GM12865 (cell line): ENCODE results near the gene OR10H4.
"Not testable (repeated sequence)": the region's sequence is repeated elsewhere in the genome, so short reads cannot be mapped to it uniquely, and the experiment has no call there.

ENCODE experiments used
- DNase-seq: peaks from one replicate; pipeline ENCODE4 v3.0.0; 2010; ENCODE audit warnings: low read depth
- H3K4me3 ChIP-seq: 2 replicates; pipeline ENCODE4 v1.5.1; 2011; ENCODE audit warnings: mild to moderate bottlenecking, low read depth, low read length, control low read depth
- TF ChIP-seq, protein P1 (sequence below): IDR thresholded peaks from 2 replicates; pipeline ENCODE4 v1.5.1; 2011; ENCODE audit warnings: low read length, control low read depth, low read depth, inconsistent platforms; ENCODE audit not compliant: insufficient read depth; ENCODE audit errors: missing control alignments

Gene OR10H4

DNA sequence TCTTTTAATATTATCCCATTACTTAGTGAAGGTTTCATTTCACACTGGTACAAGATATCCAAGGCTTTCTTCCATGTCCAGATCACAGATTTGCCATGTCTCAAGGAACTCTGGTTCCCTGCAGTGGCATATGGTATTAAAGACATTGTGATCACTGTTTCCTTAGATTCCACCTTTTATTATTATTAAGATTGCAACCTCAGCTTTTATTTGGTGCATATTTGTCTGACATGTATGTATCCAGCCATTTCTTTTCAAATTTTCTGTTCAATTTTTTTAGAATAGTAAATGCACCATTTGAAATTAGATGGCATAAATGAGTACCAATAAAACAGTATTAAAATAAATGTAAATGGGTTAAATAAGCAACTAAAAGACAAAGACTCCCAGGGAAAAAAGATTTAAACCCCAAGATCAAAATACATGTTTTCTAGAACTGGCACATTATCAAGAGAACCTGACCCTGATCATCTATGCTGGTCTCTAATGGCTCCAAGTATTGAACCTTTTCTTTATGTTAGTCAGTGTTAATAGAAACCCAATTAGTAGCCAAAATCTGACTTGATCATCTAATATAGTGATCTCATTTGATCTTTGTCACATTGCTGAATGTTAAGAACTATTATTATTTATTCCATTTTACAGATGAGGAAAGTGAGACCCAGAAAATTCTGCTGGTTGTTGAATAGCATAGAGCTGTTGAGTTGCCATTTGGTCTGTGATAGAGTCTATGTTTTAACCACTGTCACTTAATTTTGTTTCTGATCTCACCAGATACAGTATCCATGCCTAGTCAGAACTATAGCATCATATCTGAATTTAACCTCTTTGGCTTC is at the start of gene OR10H4:
OR10H4 (plus strand) TSS at position 786 of the 836 bp plus-strand sequence; CDS start at position 786, 0 bp downstream.
- no peak for DNase-seq
- H3K4me3 ChIP-seq = no peak within 1 kb of the TSS
- TF ChIP-seq, protein P1, sequence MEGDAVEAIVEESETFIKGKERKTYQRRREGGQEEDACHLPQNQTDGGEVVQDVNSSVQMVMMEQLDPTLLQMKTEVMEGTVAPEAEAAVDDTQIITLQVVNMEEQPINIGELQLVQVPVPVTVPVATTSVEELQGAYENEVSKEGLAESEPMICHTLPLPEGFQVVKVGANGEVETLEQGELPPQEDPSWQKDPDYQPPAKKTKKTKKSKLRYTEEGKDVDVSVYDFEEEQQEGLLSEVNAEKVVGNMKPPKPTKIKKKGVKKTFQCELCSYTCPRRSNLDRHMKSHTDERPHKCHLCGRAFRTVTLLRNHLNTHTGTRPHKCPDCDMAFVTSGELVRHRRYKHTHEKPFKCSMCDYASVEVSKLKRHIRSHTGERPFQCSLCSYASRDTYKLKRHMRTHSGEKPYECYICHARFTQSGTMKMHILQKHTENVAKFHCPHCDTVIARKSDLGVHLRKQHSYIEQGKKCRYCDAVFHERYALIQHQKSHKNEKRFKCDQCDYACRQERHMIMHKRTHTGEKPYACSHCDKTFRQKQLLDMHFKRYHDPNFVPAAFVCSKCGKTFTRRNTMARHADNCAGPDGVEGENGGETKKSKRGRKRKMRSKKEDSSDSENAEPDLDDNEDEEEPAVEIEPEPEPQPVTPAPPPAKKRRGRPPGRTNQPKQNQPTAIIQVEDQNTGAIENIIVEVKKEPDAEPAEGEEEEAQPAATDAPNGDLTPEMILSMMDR = no peak

DNA sequence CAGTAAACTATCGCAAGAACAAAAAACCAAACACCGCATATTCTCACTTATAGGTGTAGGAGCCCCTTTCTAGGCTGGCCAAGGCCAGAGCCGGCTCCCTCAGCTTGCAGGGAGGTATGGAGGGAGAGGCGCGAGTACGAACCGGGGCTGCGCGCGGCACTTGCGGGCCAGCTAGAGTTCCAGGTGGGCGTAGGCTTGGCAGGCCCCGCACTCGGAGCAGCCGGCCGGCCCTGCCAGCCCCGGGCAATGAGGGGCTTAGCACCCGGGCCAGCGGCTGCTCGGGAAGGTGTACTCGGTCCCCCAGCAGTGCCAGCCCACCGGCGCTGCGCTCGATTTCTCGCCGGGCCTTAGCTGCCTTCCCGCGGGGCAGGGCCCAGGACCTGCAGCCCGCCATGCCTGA is 49.2 kb upstream of the OR10H4 start:
- H3K4me3 ChIP-seq, DNase-seq: not testable (repeated sequence)

GRCh38 chr19:15900032-15900431 is 48.8 kb upstream of the OR10H4 start:
- not testable (repeated sequence) for DNase-seq, H3K4me3 ChIP-seq

DNA sequence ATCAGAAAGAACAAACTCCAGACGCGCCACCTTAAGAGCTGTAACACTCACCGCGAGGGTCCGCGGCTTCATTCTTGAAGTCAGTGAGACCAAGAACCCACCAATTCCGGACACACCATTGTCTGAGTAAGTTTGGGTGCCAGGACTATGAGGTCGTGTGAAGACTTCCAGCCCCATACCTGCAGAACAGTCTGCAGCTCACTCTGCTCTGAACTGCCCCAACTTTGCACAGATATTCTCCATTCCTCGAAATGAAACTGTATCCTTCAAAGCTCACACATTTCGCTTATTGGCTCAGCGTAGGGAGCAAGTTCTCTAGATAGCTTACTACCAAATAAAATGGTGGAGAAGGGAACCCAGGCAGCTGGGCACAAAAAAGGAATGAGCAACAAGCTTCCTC is 48.3 kb upstream of the OR10H4 start:
- TF ChIP-seq, protein P1 = no peak
- no peak for DNase-seq
- H3K4me3 ChIP-seq = no peak overlapping the region

GRCh38 chr19:15902254-15902653 is 46.6 kb upstream of the OR10H4 start:
- DNase-seq = no peak
- TF ChIP-seq, protein P1 = no peak
- no peak overlapping the region for H3K4me3 ChIP-seq

- not testable (repeated sequence) for H3K4me3 ChIP-seq, DNase-seq
Observed at GRCh38 chr19:15902898-15903297, 45.9 kb upstream of the OR10H4 start.

GRCh38 chr19:15905026-15905425 is 43.8 kb upstream of the OR10H4 start:
- no peak for DNase-seq

DNA sequence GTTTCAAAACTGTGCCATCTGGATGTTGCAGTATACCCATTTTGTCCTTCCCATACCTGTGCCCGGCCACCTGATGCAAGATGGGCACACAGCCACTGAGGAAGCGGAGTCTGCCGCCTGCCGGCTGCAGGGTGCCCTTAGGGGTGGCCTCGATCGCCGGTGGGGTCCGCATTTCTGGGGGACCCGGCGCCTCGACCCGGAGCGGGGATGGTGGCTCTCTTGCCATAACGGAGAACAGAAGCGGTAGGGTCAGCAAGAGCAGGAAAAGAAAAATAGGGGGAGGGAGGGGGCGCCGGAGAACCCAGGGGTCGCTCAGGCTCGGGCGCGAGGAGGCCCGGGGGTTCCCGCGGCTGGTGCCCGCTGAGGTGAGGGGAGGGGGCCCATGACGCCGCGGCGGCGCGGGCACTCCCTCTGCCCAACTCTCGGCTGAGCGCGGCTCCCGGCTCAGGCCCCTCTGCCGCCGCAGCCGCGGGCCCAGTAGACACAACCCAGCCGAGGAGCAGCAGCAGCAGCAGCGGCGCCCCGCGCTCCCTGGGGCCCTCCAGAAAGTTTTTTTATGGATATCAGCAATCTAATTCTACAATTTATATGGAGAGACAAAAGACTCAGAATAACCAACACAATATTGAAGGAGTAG is 37.1 kb upstream of the OR10H4 start:
- TF ChIP-seq, protein P1 = no peak
- H3K4me3 ChIP-seq = no peak overlapping the region
- no peak for DNase-seq

More at GRCh38 chr19:15905026-15905425, 43.8 kb upstream of the OR10H4 start:
- no peak overlapping the region for H3K4me3 ChIP-seq
- TF ChIP-seq, protein P1 = no peak
